T-helper 1 cell treated with Interleukin-12 subunit alpha and Interleukin-12 subunit beta and Interleukin-4 antibody, amounts not matched to agents 30 ng/mL and 1 ng/mL, for 36 hours (primary cell): ENCODE results near the gene EHHADH. TPM values are rescaled to one million over a fixed set of nuclear protein-coding genes. Genes with fewer than 3 reads are reported as not detected.
"Not testable (repeated sequence)": the region's sequence is repeated elsewhere in the genome, so short reads cannot be mapped to it uniquely, and the experiment has no call there.

Source experiments
- intact Hi-C: fragments of 100-400 bp; cut with micrococcal nuclease; formaldehyde crosslinking; loops from one replicate; pipeline ENCODE4 v1.15.1; 2024
- total RNA-seq: library from RNA; stranded (reverse); gene quantifications from 2 replicates; pipeline ENCODE4 v1.2.3, GENCODE V29; 2022

EHHADH gene
- total RNA-seq, 1 donor from 2014 or later, result 2.2 TPM

- intact Hi-C loops, result not testable (repeated sequence)
Measured at GRCh38 chr3:185253133-185253532, 716 bp downstream of the EHHADH start.

GRCh38 chr3:185251272-185251671 is 2.6 kb downstream of the EHHADH start:
- intact Hi-C loops, result no loop called here

GRCh38 chr3:185250653-185251052 is 3.2 kb downstream of the EHHADH start:
- intact Hi-C loops, result no loop called here

- intact Hi-C loops, result no loop called here
Measured at GRCh38 chr3:185250247-185250646, 3.6 kb downstream of the EHHADH start.

GRCh38 chr3:185242642-185243041 is 11.2 kb downstream of the EHHADH start:
- intact Hi-C loops, result no loop called here

- intact Hi-C loops, result no loop called here
Measured at GRCh38 chr3:185236969-185237368, 16.9 kb downstream of the EHHADH start.

- intact Hi-C loops, result no loop called here
Measured at GRCh38 chr3:185233328-185233727, 20.5 kb downstream of the EHHADH start.

- intact Hi-C loops, result not testable (repeated sequence)
Measured at GRCh38 chr3:185226526-185226925, 27.3 kb downstream of the EHHADH start.

GRCh38 chr3:185225523-185225922 is 28.3 kb downstream of the EHHADH start:
- intact Hi-C loops, result no loop called here

- intact Hi-C loops, result no loop called here
Measured at GRCh38 chr3:185225080-185225479, 28.8 kb downstream of the EHHADH start.

- intact Hi-C loops, result no loop called here
Measured at GRCh38 chr3:185221203-185221602, 32.6 kb downstream of the EHHADH start.

GRCh38 chr3:185216607-185216958 is 37.3 kb downstream of the EHHADH start:
- intact Hi-C loops, result loop anchor here (1.0 kb wide), 1 partner anchor 341 kb away; no protein-coding TSS in a partner anchor

GRCh38 chr3:185215873-185216606 is 37.8 kb downstream of the EHHADH start:
- intact Hi-C loops, result loop anchor here (1.0 kb wide), 1 partner anchor 341 kb away; no protein-coding TSS in a partner anchor

GRCh38 chr3:185212559-185212958 is 41.3 kb downstream of the EHHADH start:
- intact Hi-C loops, result no loop called here

- intact Hi-C loops, result no loop called here
Measured at GRCh38 chr3:185212086-185212485, 41.8 kb downstream of the EHHADH start.

GRCh38 chr3:185210621-185211142 is 43.2 kb downstream of the EHHADH start:
- intact Hi-C loops, result no loop called here

- intact Hi-C loops, result no loop called here
Measured at GRCh38 chr3:185208823-185209222, 45.0 kb downstream of the EHHADH start.

- intact Hi-C loops, result no loop called here
Measured at GRCh38 chr3:185207931-185208746, 45.7 kb downstream of the EHHADH start.

- intact Hi-C loops, result no loop called here
Measured at GRCh38 chr3:185207481-185207880, 46.4 kb downstream of the EHHADH start.

- intact Hi-C loops, result no loop called here
Measured at GRCh38 chr3:185205865-185206264, 48.0 kb downstream of the EHHADH start.

GRCh38 chr3:185204894-185205293 is 49.0 kb downstream of the EHHADH start:
- intact Hi-C loops, result no loop called here

- intact Hi-C loops, result no loop called here
Measured at GRCh38 chr3:185200639-185201038, 53.2 kb downstream of the EHHADH start.
